Stimulated activated CD4-positive, alpha-beta T cell treated with anti-CD3 and anti-CD28 coated beads, Interleukin-1b, Interleukin-23, amount 100 ng/mL, for 1 hour (primary cell): ENCODE data around the gene C6orf120.
A peak's percentile ranks its signal among the peaks of the same experiment; 100 is the strongest.

Experiments
- DNase-seq, 2 donors: peaks; one replicate each; pipeline ENCODE4 v3.0.0-alpha.2; 2020; ENCODE audit warnings: low read depth in 2 of 2

Gene C6orf120

DNA sequence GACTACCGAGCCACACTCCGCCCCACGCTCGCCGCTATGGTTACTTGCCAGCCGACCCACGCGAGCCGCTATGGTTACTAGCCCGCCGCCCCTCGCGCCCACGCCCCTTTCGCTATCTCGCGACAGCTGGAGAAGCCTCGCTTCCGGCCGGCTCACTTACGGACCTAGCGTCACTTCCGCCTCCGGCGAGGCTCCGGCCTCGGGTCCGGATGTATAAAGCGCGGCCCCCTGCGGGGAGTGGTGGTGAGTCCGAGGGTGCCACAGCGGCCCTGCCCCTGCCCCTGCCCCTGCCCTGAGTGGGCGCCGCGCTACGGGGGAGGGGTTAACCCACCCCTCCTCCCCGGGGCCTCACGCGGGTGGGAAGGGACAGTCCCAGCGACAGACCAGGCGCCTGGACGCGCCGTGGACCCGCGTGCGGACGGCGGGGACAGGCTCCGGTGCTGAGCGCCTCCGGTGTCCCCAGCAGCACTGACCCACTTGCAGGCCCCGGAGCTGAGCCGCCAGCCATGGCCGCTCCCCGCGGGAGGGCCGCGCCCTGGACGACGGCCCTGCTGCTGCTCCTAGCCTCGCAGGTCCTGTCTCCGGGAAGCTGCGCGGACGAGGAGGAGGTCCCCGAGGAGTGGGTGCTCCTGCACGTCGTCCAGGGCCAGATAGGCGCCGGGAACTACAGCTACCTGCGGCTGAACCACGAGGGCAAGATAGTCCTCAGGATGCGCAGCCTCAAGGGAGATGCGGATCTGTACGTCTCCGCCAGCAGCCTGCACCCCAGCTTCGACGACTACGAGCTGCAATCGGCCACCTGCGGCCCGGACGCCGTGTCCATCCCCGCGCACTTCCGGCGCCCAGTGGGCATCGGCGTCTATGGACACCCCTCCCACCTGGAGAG is at the start of gene C6orf120, which contains the start of gene WDR27:
TSS of gene C6orf120 (plus strand) at position 173 of the 886 bp plus-strand sequence. CDS start at position 507, 334 bp downstream.
TSS of gene WDR27 (minus strand) at position 76 of the 886 bp plus-strand sequence. CDS start 13,024 bp downstream, outside the sequence.
- DNase-seq: peak; percentile 84 to 97

DNA sequence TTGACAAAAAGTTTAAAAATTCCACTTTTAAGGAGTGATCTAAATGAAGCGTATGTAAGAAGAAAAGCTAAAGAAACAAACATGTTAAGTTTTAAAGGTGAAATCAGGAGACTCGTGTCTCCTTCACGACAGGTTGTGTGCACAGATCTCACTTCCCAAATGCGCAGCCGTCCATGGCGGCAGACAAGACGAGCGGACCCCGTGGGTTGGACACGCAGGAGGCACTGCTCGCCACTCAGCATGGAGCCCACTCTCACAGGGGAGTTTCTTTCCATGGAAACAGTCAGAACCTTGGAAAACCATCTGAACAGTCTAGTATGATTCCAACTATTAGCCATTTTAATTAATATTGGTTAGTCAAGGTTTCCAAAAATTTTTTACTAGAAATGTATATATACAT is 49.0 kb upstream of the C6orf120 start:
- no peak for DNase-seq

DNA sequence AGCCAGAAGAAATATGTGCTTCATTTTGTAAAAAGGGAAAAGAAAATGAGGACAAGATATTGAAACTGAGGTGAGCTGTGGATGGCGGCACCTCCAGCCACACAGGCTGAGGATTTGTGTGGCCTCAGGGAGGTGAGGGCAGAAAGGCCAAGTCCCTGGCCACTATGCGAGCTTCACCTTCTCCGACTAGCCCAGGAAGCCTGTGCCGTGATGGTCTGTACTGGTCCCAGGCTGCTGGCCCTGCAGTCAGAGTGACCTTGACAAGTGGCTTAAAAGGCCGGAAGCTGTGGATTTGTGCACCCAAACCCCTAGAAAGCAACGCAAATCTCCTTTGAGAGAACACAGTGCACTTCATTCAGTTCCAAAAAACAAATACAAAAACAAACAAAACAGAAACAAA is 48.2 kb upstream of the C6orf120 start:
- DNase-seq: no peak

DNA sequence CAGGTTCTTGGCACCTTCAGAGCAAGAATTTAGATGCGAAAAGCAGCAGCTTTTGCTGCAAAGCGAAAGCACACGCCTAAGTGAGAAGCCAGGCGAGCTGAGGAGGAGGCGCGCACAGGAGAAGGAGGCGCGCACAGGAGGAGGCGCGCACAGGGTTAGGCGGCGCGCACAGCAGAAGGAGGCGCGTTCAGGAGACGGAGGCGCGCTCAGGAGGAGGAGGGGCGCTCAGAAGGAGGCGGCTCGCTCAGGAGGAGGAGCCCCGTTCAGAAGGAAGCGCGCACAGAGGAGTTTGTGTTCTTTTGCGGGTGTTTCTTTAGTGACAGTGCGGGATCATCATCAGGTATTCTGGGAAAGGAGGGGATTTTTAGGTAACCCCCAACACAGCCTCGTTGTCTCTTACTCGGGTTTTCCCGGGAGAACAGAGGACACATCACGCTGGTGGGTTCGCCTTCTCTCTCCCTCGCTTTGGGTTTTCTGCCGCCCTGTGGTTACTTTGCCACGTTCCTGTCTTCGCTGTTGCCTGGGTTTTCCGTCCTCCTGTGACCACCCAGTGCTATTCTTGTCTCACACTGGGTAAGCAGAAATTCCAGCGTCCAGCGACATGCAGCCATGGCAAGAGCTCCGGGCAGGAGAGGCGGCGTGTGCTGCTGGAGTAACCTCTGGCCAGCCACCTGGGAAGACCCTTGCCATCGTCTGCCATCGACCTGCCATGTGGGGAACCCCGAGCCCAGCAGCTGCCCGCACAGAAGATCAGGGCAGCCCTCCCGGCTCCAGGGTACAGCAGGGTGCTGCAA is 47.1 kb upstream of the C6orf120 start:
- peak; percentile 22 to 32 for DNase-seq

DNA sequence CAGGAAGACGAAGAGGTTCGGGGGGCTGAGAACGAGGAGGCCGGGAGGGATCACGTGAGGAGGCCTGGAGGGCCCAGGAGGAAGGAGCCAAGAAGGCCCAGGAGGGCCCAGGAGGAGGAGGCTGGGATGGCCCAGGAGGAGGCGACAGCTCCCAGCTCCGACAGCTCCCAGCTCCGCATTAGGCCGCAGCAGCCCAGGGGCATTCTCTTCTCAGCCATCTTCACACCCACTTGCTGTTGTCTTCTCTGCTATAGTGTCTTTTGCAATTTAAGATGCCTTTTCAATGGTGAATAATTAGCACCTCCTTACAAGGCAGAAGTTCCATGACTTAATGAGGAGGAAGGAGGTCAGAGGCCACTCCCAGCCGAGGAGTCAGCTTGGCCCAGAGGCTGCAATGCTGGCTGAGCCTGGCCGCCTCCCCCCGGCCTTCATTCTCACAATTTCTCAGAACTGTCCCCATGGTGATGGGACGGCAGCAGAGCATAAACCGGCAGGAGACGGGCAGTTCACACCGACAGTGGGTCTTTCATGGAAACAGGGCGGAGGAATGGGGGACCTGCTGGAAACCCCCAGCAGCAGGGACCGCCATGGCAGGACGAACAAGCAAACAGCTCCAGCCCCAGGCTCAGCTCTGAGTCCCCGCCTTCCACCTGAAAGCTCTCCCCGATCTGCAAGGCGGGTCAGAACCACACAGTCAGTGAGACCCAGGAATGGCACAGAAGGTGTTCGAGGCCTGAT is 45.2 kb upstream of the C6orf120 start:
- no peak for DNase-seq

DNA sequence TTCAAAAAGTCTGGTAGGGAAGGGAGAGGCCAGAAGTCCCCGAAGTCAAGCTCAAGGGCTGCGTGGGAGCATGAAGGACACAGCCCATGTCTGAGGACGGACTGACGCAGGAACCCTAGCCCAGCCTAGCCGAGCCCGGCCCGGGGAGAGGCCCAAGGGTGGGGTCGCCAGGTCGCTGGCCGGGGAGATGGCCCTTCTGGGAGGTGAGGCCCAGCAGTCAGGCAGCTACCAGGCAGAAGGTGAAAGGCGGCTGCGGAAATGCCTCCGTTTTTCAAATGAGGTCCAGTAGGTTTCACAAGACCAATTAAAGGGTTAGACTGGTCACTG is 44.7 kb upstream of the C6orf120 start:
- DNase-seq: no peak

DNA sequence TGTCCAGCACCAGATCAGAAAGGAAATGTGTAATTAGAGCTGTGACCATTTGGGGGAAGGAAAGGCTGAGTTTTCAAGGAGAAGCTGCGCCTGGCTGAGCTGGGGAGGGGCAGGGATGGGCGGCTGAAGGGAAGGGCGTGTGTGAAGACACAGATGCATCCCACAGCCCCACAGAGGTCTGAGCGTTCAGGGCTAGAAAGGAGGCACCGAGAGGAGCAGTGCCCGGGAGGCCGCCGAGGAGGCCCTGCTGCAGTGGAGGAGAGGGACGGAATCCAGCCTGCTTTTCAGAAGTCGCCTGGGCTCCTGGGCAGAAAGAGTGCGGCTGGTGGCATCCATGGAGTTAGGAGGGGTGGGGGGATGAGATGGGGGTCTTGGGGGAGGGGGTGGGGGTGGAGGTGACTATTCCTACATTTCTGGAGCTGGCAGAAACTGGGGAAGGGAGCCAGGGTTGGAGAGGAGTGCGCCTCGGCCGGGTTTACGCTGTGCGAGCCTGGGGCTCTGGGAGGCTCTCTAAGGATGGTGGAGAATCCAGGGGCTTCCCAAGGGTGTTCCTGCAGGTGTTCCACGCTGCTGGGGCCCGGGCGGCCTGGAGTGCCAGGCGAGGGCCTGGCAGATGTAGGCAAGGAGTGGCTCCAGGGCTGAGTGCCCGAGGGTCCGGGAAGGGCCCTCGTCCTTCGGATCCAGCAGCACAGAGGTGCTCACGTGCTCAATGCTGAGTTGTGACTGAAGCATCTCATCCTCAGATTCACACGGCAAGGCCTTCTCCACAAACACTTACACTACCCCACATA is 41.9 kb upstream of the C6orf120 start:
- no peak for DNase-seq

DNA sequence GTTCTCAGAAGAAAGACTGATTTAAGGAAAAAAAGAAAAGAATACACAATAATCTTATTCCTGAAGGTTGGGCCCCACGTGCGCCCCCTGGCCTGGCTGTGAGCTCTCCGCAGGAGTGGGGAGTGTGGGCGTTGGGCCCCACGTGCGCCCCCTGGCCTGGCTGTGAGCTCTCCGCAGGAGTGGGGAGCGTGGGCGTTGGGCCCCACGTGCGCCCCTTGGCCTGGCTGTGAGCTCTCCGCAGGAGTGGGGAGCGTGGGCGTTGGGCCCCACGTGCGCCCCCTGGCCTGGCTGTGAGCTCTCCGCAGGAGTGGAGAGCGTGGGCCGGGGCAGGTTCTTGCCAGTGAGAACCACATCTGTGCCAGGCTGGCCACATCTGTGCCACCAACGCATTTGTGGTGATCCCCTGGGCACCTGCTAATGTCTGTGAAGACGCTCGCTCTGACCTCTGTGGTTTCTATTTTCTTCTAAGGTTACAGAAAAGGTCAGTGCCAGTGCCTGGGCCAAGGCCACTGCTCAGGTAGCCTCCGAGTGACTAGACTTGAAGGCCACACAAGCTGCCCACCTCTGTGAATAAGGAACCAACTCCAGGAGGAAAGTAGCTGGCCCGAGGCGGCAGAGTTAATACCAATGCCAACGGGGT is 41.1 kb upstream of the C6orf120 start:
- DNase-seq: no peak

DNA sequence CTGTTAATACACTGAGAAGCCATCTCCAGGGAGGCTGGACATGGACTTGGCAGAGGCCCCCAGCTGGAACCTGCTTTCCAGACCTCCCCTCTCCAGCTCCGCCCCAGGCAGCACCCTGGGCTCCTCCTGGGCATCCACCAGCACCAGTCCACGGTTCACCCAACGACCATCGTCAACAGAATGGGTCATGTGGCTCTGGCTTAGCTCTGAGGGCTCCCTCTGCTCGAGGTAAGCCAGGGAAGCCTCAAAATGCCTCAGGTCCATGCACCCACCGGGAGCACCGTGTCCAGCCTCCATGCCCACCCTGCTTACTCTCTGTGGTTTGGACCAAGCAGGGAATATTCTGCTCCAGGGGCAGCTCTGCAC is 40.6 kb upstream of the C6orf120 start:
- DNase-seq: no peak

DNA sequence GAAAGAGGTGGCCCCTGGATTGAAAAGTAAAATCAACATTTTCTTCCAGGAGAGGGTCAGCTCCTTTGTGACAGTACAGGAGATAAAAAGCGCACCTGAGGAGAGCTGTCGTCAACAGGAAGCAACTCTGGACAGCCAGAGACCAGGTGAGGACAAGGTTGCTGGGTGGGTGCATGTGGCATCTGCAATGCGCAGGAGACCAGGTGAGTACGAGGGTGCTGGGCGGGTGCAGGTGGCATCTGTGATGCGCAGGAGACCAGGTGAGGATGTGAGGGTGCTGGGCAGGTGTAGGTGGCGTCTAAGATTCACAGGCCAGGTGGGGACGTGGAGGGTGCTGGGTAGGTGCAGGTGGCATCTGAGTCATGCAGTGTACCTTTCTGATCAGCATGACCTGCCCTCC is 38.5 kb upstream of the C6orf120 start:
- no peak for DNase-seq

DNA sequence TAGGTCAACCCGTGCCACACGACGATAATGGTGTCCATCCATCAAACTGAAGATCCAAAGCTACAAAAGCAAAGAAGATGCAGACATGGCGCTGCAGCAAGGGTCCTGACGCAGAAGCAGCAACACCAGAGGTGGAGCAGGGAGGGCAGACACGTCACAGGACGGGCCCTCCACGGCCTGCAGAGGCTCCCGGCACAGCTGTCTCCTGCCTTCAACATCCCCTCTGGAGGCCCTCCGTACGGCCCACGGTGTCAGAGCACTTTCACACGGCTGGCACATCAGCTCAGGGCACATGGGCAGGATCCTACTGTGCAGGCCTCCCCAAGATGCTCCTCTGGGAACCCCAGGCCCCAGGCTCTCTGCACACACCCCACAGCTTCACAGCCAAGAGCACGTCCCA is 37.7 kb upstream of the C6orf120 start:
- DNase-seq: no peak

DNA sequence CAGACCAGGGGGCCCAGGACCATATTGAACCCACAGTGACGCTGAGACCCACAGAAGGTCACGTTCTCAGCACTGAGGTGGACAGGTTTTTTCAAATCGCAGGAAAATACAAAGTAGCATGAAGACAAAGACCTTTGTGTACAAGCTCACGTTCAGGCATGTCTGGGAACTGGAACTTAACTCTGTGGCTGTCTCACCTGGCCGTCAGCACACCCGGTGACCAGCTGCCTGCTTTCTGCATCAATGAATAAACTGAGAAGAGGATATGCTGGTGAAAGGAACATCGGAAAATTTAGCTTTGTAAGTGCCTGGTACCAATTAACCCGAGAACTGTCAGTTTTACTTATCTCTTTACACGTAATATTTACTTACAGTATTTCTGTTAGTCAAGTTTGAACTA is 36.6 kb upstream of the C6orf120 start:
- DNase-seq: no peak

DNA sequence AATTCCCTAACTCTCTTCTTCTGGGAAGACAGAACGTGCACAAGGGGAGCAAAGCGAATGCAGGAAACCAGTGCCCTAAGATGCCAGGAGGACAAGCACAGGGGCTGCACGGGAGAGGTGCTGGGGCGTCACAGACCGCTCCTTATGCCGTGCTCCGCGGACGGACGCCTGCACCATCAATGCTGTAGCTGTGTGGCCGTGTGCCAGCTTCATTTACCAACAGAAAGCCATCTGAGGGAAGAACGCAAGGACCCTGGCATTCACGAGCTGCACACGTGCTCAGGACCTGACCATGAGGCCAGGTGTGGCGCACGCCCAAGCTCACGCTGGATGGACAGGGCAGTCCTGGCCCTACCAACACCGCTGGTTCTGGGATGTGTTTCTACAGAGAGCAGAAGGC is 35.5 kb upstream of the C6orf120 start:
- no peak for DNase-seq

DNA sequence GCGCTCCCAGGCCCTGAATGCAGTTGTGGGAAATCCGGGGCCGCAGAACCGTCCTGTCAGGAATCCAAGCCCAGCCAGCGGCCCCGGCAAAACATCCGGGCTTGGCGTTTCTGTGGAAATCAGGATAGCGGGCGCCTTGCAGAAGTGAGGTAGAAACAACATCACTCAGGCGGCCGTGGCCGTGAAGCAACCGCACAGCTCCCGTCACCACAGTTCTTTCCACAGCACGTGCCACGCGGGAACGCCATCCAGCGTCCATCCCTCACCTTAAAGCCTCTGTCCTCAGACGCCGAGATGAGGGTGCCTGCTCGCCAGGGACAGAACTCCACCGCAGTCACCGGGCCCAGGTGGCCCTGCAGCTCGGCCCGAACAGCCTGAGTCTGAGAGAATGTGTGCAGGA is 34.2 kb upstream of the C6orf120 start:
- DNase-seq: no peak

DNA sequence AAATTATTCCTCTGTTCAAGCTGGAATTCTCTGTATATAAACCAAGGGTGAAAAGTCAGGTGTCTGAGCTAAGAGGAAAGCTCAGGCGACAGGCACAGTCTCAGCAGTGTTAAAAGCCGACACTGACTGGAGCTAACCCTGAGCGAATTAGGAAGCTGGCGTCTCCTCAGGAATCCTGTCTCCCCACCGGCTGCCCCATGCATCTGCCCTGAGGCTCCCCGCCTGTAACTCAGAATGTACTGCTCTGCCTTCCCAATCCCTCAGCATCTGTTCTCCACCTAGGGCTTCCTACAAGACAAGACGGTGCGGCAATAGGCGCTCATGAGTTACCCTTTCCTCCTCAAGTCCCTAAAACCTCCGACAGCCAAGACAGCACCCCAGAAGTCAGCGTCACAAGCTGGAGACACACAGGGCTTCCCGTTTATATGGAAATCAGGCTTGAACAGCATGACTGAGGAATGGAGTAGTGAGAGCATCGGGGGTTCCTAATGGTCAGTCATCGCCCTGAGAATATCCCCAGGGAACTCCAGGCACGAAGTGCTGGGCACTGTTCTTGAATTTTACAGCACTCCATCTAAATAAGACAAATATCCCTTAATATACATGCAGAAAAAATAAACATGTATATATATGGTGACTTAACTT is 33.6 kb upstream of the C6orf120 start:
- no peak for DNase-seq

DNA sequence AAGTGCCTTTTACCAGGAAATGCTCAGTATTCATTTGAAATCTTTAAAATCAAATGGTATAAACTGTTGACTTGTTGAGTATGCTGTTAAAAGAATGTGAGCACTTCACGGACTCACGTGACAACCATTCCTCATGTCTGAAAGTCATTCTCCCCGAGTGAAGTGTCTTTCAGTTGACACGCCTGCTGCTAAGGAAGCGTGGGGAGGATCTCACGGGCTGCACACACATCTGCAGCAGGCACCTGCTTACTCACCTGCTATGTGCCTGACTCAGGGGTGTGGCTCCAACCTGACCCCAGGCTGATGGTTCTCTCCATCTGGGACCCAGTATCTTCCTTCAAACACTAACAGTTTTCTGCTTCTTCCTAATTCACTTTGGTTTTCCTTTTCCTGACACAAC is 32.8 kb upstream of the C6orf120 start:
- no peak for DNase-seq

DNA sequence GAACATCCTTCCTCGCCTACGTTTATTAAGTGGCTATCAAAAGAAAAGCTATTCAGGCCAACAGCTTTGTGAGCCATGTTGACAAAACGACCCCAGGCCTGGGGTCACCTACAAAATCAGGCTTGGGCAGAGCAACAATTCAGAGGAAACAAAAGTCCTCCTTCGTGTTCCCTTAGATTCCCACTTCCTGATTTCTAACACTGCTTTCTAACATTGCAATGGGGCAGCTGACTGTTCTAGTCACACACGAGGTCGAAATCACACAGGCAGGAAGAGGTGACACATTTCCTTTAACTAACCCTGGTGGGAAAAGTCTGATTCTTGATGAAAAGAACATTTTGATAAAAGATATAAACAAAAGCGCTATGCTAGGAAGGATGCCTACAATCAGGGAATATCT is 32.0 kb upstream of the C6orf120 start:
- DNase-seq: no peak

DNA sequence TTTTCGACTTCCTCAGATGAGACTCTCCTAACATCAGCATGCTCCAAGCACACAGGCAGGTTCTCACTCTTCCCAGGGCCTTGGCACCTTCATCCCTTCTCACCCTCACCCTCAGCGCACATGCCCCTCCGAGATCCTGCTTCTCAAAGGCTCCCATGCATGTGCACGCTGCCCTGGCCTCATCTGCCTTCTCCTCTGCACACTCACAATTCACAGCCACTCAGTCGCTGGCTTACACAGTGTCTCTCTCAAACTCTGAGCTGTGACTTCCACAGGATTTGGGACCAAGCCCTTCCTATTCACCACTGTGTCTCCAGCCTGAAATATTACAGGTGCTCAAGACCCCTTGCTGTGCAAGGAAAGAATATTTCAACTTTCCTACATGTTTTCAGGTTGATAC is 30.4 kb upstream of the C6orf120 start:
- DNase-seq: no peak

DNA sequence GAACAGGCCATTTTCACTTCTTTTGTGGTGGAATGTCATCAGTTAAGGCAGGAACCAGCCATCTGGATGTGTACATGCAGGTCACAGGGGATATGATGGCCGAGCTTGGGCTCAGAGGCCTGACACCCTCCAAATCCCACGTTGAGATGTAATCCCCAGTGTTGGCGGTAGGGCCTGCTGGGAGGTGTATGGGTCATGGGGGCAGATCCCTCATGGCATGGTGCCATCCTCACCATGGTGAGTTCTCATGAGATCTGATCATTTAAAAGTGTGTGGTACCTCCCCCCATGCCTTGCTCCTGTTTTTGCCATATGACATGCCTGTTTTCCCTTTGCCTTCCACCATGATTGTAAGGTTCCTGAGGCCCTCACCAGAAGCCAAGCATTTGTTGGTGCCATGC is 26.9 kb upstream of the C6orf120 start:
- no peak for DNase-seq

DNA sequence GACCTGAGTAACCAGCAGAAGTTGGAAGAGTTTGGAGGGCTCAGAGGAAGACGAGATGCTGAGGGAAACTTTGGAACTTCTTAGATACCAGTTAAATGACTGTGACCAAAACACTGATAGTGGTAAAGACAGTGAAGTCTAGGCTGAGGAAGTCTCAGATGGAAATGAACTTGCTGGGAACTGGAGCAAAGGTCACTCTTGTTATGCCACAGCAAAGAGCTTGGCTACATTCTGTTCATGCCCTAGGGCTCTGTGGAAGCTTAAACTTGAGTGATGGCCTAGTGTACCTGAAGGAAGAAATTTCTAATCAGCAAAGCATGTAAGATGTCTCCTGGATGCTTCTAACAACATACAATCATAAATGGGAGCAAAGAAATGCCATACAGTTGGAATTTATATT is 24.8 kb upstream of the C6orf120 start:
- no peak for DNase-seq

DNA sequence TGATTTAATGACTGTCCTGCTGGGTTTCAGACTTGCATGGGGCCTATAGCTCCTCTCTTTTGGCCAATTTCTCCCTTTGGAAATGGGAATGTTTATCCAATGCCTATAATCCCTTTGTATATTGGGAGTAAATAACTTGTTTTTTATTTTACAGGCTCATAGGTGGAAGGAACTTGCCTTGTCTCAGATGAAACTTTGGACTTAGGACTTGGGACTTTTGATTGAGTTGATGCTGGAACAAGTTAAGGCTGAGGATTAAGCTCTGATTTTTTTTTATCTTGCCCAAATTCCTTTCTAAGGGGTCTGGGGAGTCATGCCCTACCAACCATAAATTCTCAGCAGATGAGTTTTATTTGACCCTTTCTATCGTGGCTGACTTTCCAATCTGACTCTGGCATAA is 23.6 kb upstream of the C6orf120 start:
- DNase-seq: no peak
